Panc1 (cell line): ENCODE results near the gene FBXL19. TPM values are rescaled to one million over a fixed set of nuclear protein-coding genes. Genes with fewer than 3 reads are reported as not detected.
A peak's percentile ranks its signal among the peaks of the same experiment; 100 is the strongest.

Experiments used
- ATAC-seq: fragments of 200-7000 bp; cut with Tn5 transposase; 2 replicates; pipeline ENCODE4 v1.9.1; 2020; ENCODE audit warnings: mild to moderate bottlenecking, moderate library complexity
- BruUV-seq: library from RNA; stranded (reverse); fragments of 400-500 nt; replicated peaks from 2 replicates; lab custom pipeline; 2021; lab: Mats Ljungman, UMichigan
- CTCF ChIA-PET: fragments of 300-600 bp; sonication (Branson Sonifier 250); formaldehyde crosslinking; loops from one replicate; lab custom pipeline; 2022; ENCODE audit warnings: antibody characterized with exemption; lab: Charles Lee
- POLR2A ChIA-PET: fragments of 300-600 bp; sonication (Branson Sonifier 250); formaldehyde crosslinking; loops from one replicate; lab custom pipeline; 2022; ENCODE audit warnings: antibody characterized with exemption; lab: Charles Lee
- DNase-seq: peaks from one replicate; pipeline ENCODE4 v3.0.0-alpha.2; 2010; ENCODE audit warnings: low read depth, low spot score
- H3K27ac ChIP-seq: 2 replicates; pipeline ENCODE4 v1.5.1; 2011; ENCODE audit warnings: mild to moderate bottlenecking, low read length, inconsistent platforms
- H3K27me3 ChIP-seq: fragments of 200-500 bp; sonication (Bioruptor generic); 2 replicates; pipeline ENCODE4 v1.6.0; 2014; ENCODE audit warnings: low read length, inconsistent platforms; ENCODE audit not compliant: control insufficient read depth, insufficient read depth
- H3K36me3 ChIP-seq: fragments of 200-500 bp; sonication (Bioruptor generic); 2 replicates; pipeline ENCODE4 v1.5.1; 2014; ENCODE audit warnings: inconsistent platforms, mild to moderate bottlenecking, low read length, moderate library complexity; ENCODE audit not compliant: control insufficient read depth, insufficient read depth
- H3K4me1 ChIP-seq: 2 replicates; pipeline ENCODE4 v1.5.1; 2011; ENCODE audit warnings: inconsistent platforms, mild to moderate bottlenecking, low read length, moderate library complexity; ENCODE audit not compliant: control insufficient read depth, insufficient read depth
- H3K4me3 ChIP-seq, 2 experiments: 2 replicates each; pipeline ENCODE4 v1.5.1; 2011 to 2012; ENCODE audit warnings: low read depth in 2 of 2, low read length in 2 of 2, mild to moderate bottlenecking in 2 of 2, inconsistent platforms in 1 of 2, moderate library complexity in 1 of 2
- H3K9me3 ChIP-seq: fragments of 200-500 bp; sonication (Bioruptor generic); 2 replicates; pipeline ENCODE4 v1.5.1; 2014; ENCODE audit warnings: low read depth, mild to moderate bottlenecking, inconsistent platforms, low read length, moderate library complexity; ENCODE audit not compliant: control insufficient read depth, insufficient read depth
- CTCF ChIP-seq: fragments of 450-650 bp; IDR thresholded peaks from 2 replicates; pipeline ENCODE4 v1.5.1; 2017; ENCODE audit warnings: mild to moderate bottlenecking
- POLR2AphosphoS5 ChIP-seq: IDR thresholded peaks from 2 replicates; pipeline ENCODE4 v1.6.1; 2012; ENCODE audit warnings: mild to moderate bottlenecking, low read depth, low read length, moderate library complexity
- SIN3A ChIP-seq: IDR thresholded peaks from 2 replicates; pipeline ENCODE4 v1.6.1; 2012; ENCODE audit warnings: low read depth, mild to moderate bottlenecking, low read length, moderate library complexity, borderline replicate concordance; ENCODE audit not compliant: insufficient read depth
- TCF7L2 ChIP-seq: IDR thresholded peaks from 2 replicates; pipeline ENCODE4 v1.6.1; 2011; ENCODE audit warnings: mild to moderate bottlenecking, low read depth, low read length, inconsistent platforms
- in situ Hi-C: cut with HindIII; loops from 2 replicates; pipeline ENCODE4 v1.10.0; 2016; ENCODE audit warnings: low sequenced_read_pairs, low pct_unique_long_range_greater_than_20kb
- intact Hi-C: fragments of 100-400 bp; cut with micrococcal nuclease; formaldehyde crosslinking; loops from one replicate; pipeline ENCODE4 v1.10.0; 2022; ENCODE audit not compliant: unreplicated experiment
- total RNA-seq: library from RNA; stranded (reverse); gene quantifications from one replicate; pipeline ENCODE4 v1.2.1, GENCODE V29; 2021; ENCODE audit not compliant: unreplicated experiment
- TF ChIP-seq, protein P1 (sequence below), 2 experiments: IDR thresholded peaks; 2 replicates each; pipeline ENCODE4 v1.6.1; 2011 to 2012; ENCODE audit warnings: low read depth in 2 of 2, control low read depth in 1 of 2, low read length in 1 of 2, mild to moderate bottlenecking in 1 of 2, moderate library complexity in 1 of 2; ENCODE audit not compliant: insufficient read depth in 1 of 2

FBXL19 gene
- total RNA-seq, 1 experiment from 2014 or later = 52.3 TPM

- TF ChIP-seq, protein P1, sequence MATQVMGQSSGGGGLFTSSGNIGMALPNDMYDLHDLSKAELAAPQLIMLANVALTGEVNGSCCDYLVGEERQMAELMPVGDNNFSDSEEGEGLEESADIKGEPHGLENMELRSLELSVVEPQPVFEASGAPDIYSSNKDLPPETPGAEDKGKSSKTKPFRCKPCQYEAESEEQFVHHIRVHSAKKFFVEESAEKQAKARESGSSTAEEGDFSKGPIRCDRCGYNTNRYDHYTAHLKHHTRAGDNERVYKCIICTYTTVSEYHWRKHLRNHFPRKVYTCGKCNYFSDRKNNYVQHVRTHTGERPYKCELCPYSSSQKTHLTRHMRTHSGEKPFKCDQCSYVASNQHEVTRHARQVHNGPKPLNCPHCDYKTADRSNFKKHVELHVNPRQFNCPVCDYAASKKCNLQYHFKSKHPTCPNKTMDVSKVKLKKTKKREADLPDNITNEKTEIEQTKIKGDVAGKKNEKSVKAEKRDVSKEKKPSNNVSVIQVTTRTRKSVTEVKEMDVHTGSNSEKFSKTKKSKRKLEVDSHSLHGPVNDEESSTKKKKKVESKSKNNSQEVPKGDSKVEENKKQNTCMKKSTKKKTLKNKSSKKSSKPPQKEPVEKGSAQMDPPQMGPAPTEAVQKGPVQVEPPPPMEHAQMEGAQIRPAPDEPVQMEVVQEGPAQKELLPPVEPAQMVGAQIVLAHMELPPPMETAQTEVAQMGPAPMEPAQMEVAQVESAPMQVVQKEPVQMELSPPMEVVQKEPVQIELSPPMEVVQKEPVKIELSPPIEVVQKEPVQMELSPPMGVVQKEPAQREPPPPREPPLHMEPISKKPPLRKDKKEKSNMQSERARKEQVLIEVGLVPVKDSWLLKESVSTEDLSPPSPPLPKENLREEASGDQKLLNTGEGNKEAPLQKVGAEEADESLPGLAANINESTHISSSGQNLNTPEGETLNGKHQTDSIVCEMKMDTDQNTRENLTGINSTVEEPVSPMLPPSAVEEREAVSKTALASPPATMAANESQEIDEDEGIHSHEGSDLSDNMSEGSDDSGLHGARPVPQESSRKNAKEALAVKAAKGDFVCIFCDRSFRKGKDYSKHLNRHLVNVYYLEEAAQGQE (IDR thresholded peaks at IDR 0.05; ENCODE audit: insufficient read depth in 1 of 2, low read depth in 2 of 2, low read length in 1 of 2) = no peak
- TF ChIP-seq POLR2AphosphoS5 (peak; percentile 59; the same call in 1 of the 2 replicates), SIN3A (no peak), CTCF (peak; percentile 91), TCF7L2 (no peak)
- Histone ChIP-seq H3K4me3 (no peak overlapping the region), H3K27ac (no peak overlapping the region), H3K27me3 (no peaks in the 10 kb centered on the region), H3K36me3 (no peaks in the 10 kb centered on the region; the same call in 1 of the 2 replicates), H3K4me1 (peaks cover 41% of the 10 kb centered on the region), H3K9me3 (no peaks in the 10 kb centered on the region)
- CTCF ChIA-PET = interaction anchor here (0.6 to 1.7 kb wide), 4 partner anchors 10 to 313 kb away, joined by 3 to 7 read pairs (median 4); no protein-coding TSS in a partner anchor
- peak; percentile 30 for ATAC-seq
- intact Hi-C loops = loop anchor here (5.0 kb wide), 1 partner anchor 144 kb away; no protein-coding TSS in a partner anchor
- POLR2A ChIA-PET = interaction anchor here (0.7 kb wide), 1 partner anchor 194 kb away, joined by 6 read pairs; no protein-coding TSS in a partner anchor
- BruUV-seq = no TSS peak
- no peak for DNase-seq
- in situ Hi-C loops = no loop called here
Observed at GRCh38 chr16:30953511-30954124, 30.2 kb downstream of the FBXL19 start.

DNA sequence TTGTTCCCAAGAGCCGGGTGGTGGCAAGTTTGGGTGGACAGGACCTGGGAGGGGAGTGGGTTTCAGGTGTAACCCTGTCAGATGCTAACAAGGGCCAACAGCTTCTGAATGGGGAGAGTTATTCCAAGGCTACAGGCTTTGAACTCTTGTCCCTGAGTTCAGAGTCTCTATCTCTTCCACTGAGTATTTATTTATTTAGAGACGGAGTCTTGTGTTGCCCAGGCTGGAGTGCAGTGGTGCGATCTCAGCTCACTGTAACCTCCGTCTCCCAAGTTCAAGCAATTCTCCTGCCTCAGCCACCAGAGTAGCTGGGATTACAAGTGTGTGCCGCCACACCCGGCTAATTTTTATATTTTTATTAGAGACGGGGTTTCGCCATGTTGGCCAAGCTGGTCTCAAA lies 31.6 kb downstream of the FBXL19 start:
- DNase-seq (no peak), ATAC-seq (no peak)
- POLR2A ChIA-PET = no interaction called here
- in situ Hi-C loops = no loop called here
- Histone ChIP-seq H3K27ac (no peak overlapping the region), H3K4me3 (no peak overlapping the region), H3K27me3 (no peaks in the 10 kb centered on the region), H3K9me3 (no peaks in the 10 kb centered on the region), H3K4me1 (peaks cover 46% of the 10 kb centered on the region), H3K36me3 (peaks cover 4% of the 10 kb centered on the region)
- CTCF ChIA-PET = interaction anchor here (1.7 kb wide), 1 partner anchor 28 kb away, joined by 4 read pairs; no protein-coding TSS in a partner anchor
- BruUV-seq = no TSS peak
- intact Hi-C loops = loop anchor here (5.0 kb wide), 1 partner anchor 142 kb away; no protein-coding TSS in a partner anchor
- TF ChIP-seq CTCF = no peak
- no peak for TF ChIP-seq SIN3A
- TF ChIP-seq POLR2AphosphoS5 = no peak
- TF ChIP-seq, protein P1 (IDR thresholded peaks at IDR 0.05; ENCODE audit: insufficient read depth in 1 of 2, low read depth in 2 of 2, low read length in 1 of 2) = no peak
- TF ChIP-seq TCF7L2 = no peak
